HCT116 (cell line): Measurements from ENCODE around the gene UGT1A6. TPM values are rescaled to one million over a fixed set of nuclear protein-coding genes. Genes with fewer than 3 reads are reported as not detected.

Experiments
- ATAC-seq: fragments of 200-7000 bp; cut with Tn5 transposase; 2 replicates; pipeline ENCODE4 v1.9.1; 2020; ENCODE audit warnings: mild to moderate bottlenecking, moderate library complexity
- BruUV-seq: library from RNA; stranded (reverse); fragments of 400-500 nt; replicated peaks from 2 replicates; lab custom pipeline; 2021; lab: Mats Ljungman, UMichigan
- CTCF ChIA-PET: fragments of 300-600 bp; sonication (Branson Sonifier 250); formaldehyde crosslinking; loops from one replicate; lab custom pipeline; 2021; ENCODE audit warnings: antibody characterized with exemption; lab: Charles Lee
- POLR2A ChIA-PET: fragments of 300-600, 350-600 bp; sonication (Branson Sonifier 250); formaldehyde crosslinking; loops from one replicate; lab custom pipeline; 2021; ENCODE audit warnings: antibody characterized with exemption; lab: Charles Lee
- RAD21 ChIA-PET, 2 experiments: fragments of 300-600 bp; sonication (Branson Sonifier 250); formaldehyde crosslinking; loops; one replicate each; lab custom pipeline; 2023; ENCODE audit warnings: low total read pairs in 2 of 2; ENCODE audit not compliant: uncharacterized antibody in 2 of 2, unreplicated experiment in 2 of 2, low non-redundant PET in 1 of 2; lab: Charles Lee
- DNase-seq: peaks from one replicate; pipeline ENCODE4 v3.0.0-alpha.2; 2010; ENCODE audit warnings: low read depth, low spot score
- H2AFZ ChIP-seq: fragments of 200-600 bp; shearing (Covaris generic), sonication (generic); 2 replicates; pipeline ENCODE4 v1.6.1; 2017; ENCODE audit warnings: low read depth, mixed run types, mixed read lengths, antibody characterized with exemption, low read length; ENCODE audit not compliant: poor library complexity, severe bottlenecking
- H3K27ac ChIP-seq: 2 replicates; pipeline ENCODE4 v1.5.1; 2012; ENCODE audit warnings: low read depth, low read length
- H3K27me3 ChIP-seq: fragments of 200-600 bp; sonication (generic); 2 replicates; pipeline ENCODE4 v1.6.1; 2016; ENCODE audit warnings: mixed run types, low read length, mixed read lengths; ENCODE audit not compliant: insufficient read depth
- H3K36me3 ChIP-seq, 2 experiments: fragments of 200-500 bp in 1 of 2; fragments of 200-600 bp in 1 of 2; sonication (Bioruptor generic) in 1 of 2; sonication (generic) in 1 of 2; 2 replicates each; pipeline versions ENCODE4 v1.5.1 to v1.6.1; 2014 to 2016; ENCODE audit warnings: low read length in 2 of 2, inconsistent platforms in 1 of 2, mixed read lengths in 1 of 2, mixed run types in 1 of 2; ENCODE audit not compliant: insufficient read depth in 2 of 2, control insufficient read depth in 1 of 2
- H3K4me1 ChIP-seq, 2 experiments: fragments of 200-600 bp in 1 of 2; sonication (generic) in 1 of 2; 2 replicates each; pipeline versions ENCODE4 v1.5.1 to v1.6.1; 2012 to 2017; ENCODE audit warnings: low read length in 2 of 2, inconsistent platforms in 1 of 2, mild to moderate bottlenecking in 1 of 2, mixed read lengths in 1 of 2, mixed run types in 1 of 2, moderate library complexity in 1 of 2; ENCODE audit not compliant: insufficient read depth in 2 of 2, control insufficient read depth in 1 of 2
- H3K4me2 ChIP-seq: fragments of 200-600 bp; sonication (generic); 2 replicates; pipeline ENCODE4 v1.6.1; 2017; ENCODE audit warnings: mixed run types, low read length, mixed read lengths
- H3K4me3 ChIP-seq, 2 experiments: fragments of 200-600 bp in 1 of 2; sonication (generic) in 1 of 2; replicated peaks in 1 of 2; 2 replicates each; pipeline ENCODE4 v1.5.1; 2011 to 2016; ENCODE audit warnings: low read length in 2 of 2, control low read depth in 1 of 2, low read depth in 1 of 2, mild to moderate bottlenecking in 1 of 2, mixed read lengths in 1 of 2, mixed run types in 1 of 2
- H3K79me2 ChIP-seq: fragments of 200-600 bp; sonication (generic); 2 replicates; pipeline ENCODE4 v1.6.1; 2017; ENCODE audit warnings: mild to moderate bottlenecking, mixed run types, low read length, moderate library complexity, mixed read lengths; ENCODE audit not compliant: insufficient read depth
- H3K9ac ChIP-seq: fragments of 200-600 bp; sonication (generic); 2 replicates; pipeline ENCODE4 v1.6.1; 2016; ENCODE audit warnings: low read length, mixed read lengths
- H3K9me2 ChIP-seq: fragments of 200-600 bp; sonication (generic), shearing (Covaris generic); 2 replicates; pipeline ENCODE4 v1.6.1; 2017; ENCODE audit warnings: mixed run types, mild to moderate bottlenecking, moderate library complexity; ENCODE audit not compliant: insufficient read depth
- H3K9me3 ChIP-seq, 2 experiments: fragments of 200-500 bp in 1 of 2; fragments of 200-600 bp in 1 of 2; sonication (Bioruptor generic) in 1 of 2; sonication (generic) in 1 of 2; 2 replicates each; pipeline ENCODE4 v1.6.1; 2014 to 2017; ENCODE audit warnings: low read length in 2 of 2, mixed read lengths in 2 of 2, inconsistent platforms in 1 of 2, low read depth in 1 of 2, mild to moderate bottlenecking in 1 of 2, mixed run types in 1 of 2, moderate library complexity in 1 of 2; ENCODE audit not compliant: control insufficient read depth in 1 of 2, insufficient read depth in 1 of 2
- H4K20me1 ChIP-seq: fragments of 200-600 bp; sonication (generic), shearing (Covaris generic); 2 replicates; pipeline ENCODE4 v1.6.1; 2017; ENCODE audit warnings: mixed run types, mild to moderate bottlenecking, moderate library complexity; ENCODE audit not compliant: insufficient read depth
- EZH2phosphoT487 ChIP-seq: fragments of 200-600 bp; IDR thresholded peaks from 2 replicates; pipeline ENCODE4 v1.6.1; 2018; ENCODE audit warnings: antibody characterized with exemption, borderline replicate concordance
- SIN3A ChIP-seq: IDR thresholded peaks from 2 replicates; pipeline ENCODE4 v1.6.1; 2012; ENCODE audit warnings: low read depth
- intact Hi-C: fragments of 100-400 bp; cut with micrococcal nuclease; formaldehyde crosslinking; loops from 2 replicates; pipeline ENCODE4 v1.10.0; 2022
- total RNA-seq: library from RNA; stranded (reverse); gene quantifications from one replicate; pipeline ENCODE4 v1.2.1, GENCODE V29; 2021; ENCODE audit not compliant: unreplicated experiment
- TF ChIP-seq, protein P1 (sequence below), 3 experiments: fragments of 200-600 bp in 1 of 3; sonication (generic) in 1 of 3; IDR thresholded peaks in 2 of 3; conservative IDR thresholded peaks in 1 of 3; 2 replicates each; pipeline ENCODE4 v1.5.1; 2012 to 2017; ENCODE audit warnings: low read depth in 2 of 3, low read length in 2 of 3, antibody characterized with exemption in 1 of 3, borderline replicate concordance in 1 of 3, control low read depth in 1 of 3, mild to moderate bottlenecking in 1 of 3, mixed read lengths in 1 of 3, mixed run types in 1 of 3, moderate library complexity in 1 of 3; ENCODE audit not compliant: insufficient read depth in 1 of 3
- TF ChIP-seq, protein P2 (sequence below): IDR thresholded peaks from 2 replicates; pipeline ENCODE4 v1.6.1; 2012; ENCODE audit warnings: low read depth

The UGT1A6 gene
- total RNA-seq, 1 experiment from 2014 or later: not detected

DNA sequence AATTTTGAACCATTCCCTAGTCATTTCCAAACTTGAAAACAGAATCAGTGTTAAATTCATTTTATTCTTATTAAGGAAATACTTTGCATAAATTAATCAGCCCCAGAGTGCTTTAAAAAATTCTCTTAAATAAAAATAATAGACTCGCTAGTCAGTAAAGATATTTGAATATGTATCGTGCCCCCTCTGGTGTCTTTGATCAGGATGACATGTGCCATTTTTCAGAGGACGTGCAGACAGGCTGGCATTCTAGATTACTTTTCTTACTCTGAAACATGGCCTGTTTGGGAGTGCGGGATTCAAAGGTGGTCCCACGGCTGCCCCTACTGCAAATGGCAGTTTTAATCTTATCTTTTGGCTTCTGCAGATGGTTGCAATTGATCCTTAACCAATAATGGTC lies 79.9 kb downstream of the UGT1A6 start:
- Histone ChIP-seq H2AFZ (no peak overlapping the region), H3K4me2 (no peak overlapping the region), H3K4me3 (no peak overlapping the region), H3K27me3 (no peaks in the 10 kb centered on the region), H3K27ac (no peak overlapping the region), H3K79me2 (no peaks in the 10 kb centered on the region), H3K9me2 (no peaks in the 10 kb centered on the region), H4K20me1 (no peaks in the 10 kb centered on the region), H3K9ac (no peak overlapping the region), H3K36me3 (no peaks in the 10 kb centered on the region), H3K4me1 (no peaks in the 10 kb centered on the region), H3K9me3 (no peaks in the 10 kb centered on the region)
- ChIA-PET POLR2A (no interaction called here), CTCF (no interaction called here), RAD21 (no interaction called here)
- ATAC-seq (no peak), DNase-seq (no peak)
- intact Hi-C loops: no loop called here
- no peak for TF ChIP-seq EZH2phosphoT487
- TF ChIP-seq, protein P1, sequence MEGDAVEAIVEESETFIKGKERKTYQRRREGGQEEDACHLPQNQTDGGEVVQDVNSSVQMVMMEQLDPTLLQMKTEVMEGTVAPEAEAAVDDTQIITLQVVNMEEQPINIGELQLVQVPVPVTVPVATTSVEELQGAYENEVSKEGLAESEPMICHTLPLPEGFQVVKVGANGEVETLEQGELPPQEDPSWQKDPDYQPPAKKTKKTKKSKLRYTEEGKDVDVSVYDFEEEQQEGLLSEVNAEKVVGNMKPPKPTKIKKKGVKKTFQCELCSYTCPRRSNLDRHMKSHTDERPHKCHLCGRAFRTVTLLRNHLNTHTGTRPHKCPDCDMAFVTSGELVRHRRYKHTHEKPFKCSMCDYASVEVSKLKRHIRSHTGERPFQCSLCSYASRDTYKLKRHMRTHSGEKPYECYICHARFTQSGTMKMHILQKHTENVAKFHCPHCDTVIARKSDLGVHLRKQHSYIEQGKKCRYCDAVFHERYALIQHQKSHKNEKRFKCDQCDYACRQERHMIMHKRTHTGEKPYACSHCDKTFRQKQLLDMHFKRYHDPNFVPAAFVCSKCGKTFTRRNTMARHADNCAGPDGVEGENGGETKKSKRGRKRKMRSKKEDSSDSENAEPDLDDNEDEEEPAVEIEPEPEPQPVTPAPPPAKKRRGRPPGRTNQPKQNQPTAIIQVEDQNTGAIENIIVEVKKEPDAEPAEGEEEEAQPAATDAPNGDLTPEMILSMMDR (IDR thresholded peaks at IDR 0.05 in 2 of 3, conservative IDR thresholded peaks at IDR 0.05 in 1 of 3; ENCODE audit: borderline replicate concordance in 1 of 3, insufficient read depth in 1 of 3, low read depth in 2 of 3, low read length in 2 of 3): no peak
- TF ChIP-seq SIN3A: no peak
- TF ChIP-seq, protein P2, sequence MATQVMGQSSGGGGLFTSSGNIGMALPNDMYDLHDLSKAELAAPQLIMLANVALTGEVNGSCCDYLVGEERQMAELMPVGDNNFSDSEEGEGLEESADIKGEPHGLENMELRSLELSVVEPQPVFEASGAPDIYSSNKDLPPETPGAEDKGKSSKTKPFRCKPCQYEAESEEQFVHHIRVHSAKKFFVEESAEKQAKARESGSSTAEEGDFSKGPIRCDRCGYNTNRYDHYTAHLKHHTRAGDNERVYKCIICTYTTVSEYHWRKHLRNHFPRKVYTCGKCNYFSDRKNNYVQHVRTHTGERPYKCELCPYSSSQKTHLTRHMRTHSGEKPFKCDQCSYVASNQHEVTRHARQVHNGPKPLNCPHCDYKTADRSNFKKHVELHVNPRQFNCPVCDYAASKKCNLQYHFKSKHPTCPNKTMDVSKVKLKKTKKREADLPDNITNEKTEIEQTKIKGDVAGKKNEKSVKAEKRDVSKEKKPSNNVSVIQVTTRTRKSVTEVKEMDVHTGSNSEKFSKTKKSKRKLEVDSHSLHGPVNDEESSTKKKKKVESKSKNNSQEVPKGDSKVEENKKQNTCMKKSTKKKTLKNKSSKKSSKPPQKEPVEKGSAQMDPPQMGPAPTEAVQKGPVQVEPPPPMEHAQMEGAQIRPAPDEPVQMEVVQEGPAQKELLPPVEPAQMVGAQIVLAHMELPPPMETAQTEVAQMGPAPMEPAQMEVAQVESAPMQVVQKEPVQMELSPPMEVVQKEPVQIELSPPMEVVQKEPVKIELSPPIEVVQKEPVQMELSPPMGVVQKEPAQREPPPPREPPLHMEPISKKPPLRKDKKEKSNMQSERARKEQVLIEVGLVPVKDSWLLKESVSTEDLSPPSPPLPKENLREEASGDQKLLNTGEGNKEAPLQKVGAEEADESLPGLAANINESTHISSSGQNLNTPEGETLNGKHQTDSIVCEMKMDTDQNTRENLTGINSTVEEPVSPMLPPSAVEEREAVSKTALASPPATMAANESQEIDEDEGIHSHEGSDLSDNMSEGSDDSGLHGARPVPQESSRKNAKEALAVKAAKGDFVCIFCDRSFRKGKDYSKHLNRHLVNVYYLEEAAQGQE: no peak
- BruUV-seq: no TSS peak
